GM21423 (cell line): ENCODE measurements around the gene ACSM6.
A peak's percentile ranks its signal among the peaks of the same experiment; 100 is the strongest.

Experiments used
- ATAC-seq: cut with Tn5 transposase; IDR thresholded peaks from one replicate; pipeline ENCODE4 v1.9.1; 2021; ENCODE audit warnings: mild to moderate bottlenecking, moderate library complexity; ENCODE audit not compliant: unreplicated experiment

The ACSM6 gene

GRCh38 chr10:95265572-95265971 lies 71.5 kb downstream of the ACSM6 start:
- no peak for ATAC-seq

GRCh38 chr10:95266674-95267095 lies 72.6 kb downstream of the ACSM6 start:
- peak; percentile 86 for ATAC-seq

- no peak for ATAC-seq
Observed at GRCh38 chr10:95267251-95267650, 73.2 kb downstream of the ACSM6 start.

- ATAC-seq = no peak
Observed at GRCh38 chr10:95268438-95268837, 74.4 kb downstream of the ACSM6 start.

GRCh38 chr10:95273393-95274312 lies 79.6 kb downstream of the ACSM6 start:
- ATAC-seq = no peak

- no peak for ATAC-seq
Observed at GRCh38 chr10:95275726-95276366, 81.8 kb downstream of the ACSM6 start.

GRCh38 chr10:95276367-95277200 lies 82.5 kb downstream of the ACSM6 start:
- ATAC-seq = no peak

- no peak for ATAC-seq
Observed at GRCh38 chr10:95277201-95277570, 83.1 kb downstream of the ACSM6 start.

GRCh38 chr10:95277614-95278013 lies 83.6 kb downstream of the ACSM6 start:
- no peak for ATAC-seq
